GM19328 (cell line): ENCODE measurements around the gene COX4I1.
A peak's percentile ranks its signal among the peaks of the same experiment; 100 is the strongest.

Experiments used
- ATAC-seq: cut with Tn5 transposase; IDR thresholded peaks from one replicate; pipeline ENCODE4 v1.9.1; 2021; ENCODE audit warnings: mild to moderate bottlenecking, moderate library complexity; ENCODE audit not compliant: unreplicated experiment

Gene COX4I1

GRCh38 chr16:85799497-85800320, at the start of gene COX4I1, which contains the start of gene EMC8:
Gene COX4I1, plus strand, starts transcription at chr16:85799695. Its CDS starts 1,511 bp downstream, at chr16:85801206.
Gene EMC8, minus strand, starts transcription at chr16:85799544. Its CDS starts 249 bp downstream, at chr16:85799295.
- ATAC-seq = peak; percentile 88

- no peak for ATAC-seq
These were observed 49.7 kb upstream of the COX4I1 start for GRCh38 chr16:85749771-85750145.

GRCh38 chr16:85750146-85750826, 49.2 kb upstream of the COX4I1 start:
- no peak for ATAC-seq

GRCh38 chr16:85750827-85751697, 48.4 kb upstream of the COX4I1 start, which contains the start of gene C16orf74:
Gene C16orf74, minus strand, starts transcription at chr16:85751096. Its CDS starts 15,879 bp downstream, at chr16:85735217.
- ATAC-seq = no peak

GRCh38 chr16:85751698-85752501, 47.6 kb upstream of the COX4I1 start:
- ATAC-seq = no peak

- ATAC-seq = no peak
These were observed 46.7 kb upstream of the COX4I1 start for GRCh38 chr16:85752511-85753420.

GRCh38 chr16:85753559-85753958, 45.9 kb upstream of the COX4I1 start:
- ATAC-seq = no peak

- ATAC-seq = no peak
These were observed 45.5 kb upstream of the COX4I1 start for GRCh38 chr16:85753976-85754375.

GRCh38 chr16:85754413-85754812, 45.1 kb upstream of the COX4I1 start:
- ATAC-seq = no peak

GRCh38 chr16:85755929-85756768, 43.3 kb upstream of the COX4I1 start:
- peak; percentile 44 for ATAC-seq

GRCh38 chr16:85757341-85757822, 42.1 kb upstream of the COX4I1 start:
- ATAC-seq = no peak

- ATAC-seq = no peak
These were observed 40.4 kb upstream of the COX4I1 start for GRCh38 chr16:85759136-85759535.

GRCh38 chr16:85759631-85760419, 39.7 kb upstream of the COX4I1 start:
- ATAC-seq = no peak

GRCh38 chr16:85761861-85762260, 37.6 kb upstream of the COX4I1 start:
- ATAC-seq = no peak

- no peak for ATAC-seq
These were observed 36.5 kb upstream of the COX4I1 start for GRCh38 chr16:85762970-85763369.

- no peak for ATAC-seq
These were observed 35.9 kb upstream of the COX4I1 start for GRCh38 chr16:85763616-85764015.

- no peak for ATAC-seq
These were observed 34.3 kb upstream of the COX4I1 start for GRCh38 chr16:85765211-85765610.
